Activated CD4-positive, alpha-beta memory T cell treated with anti-CD3 and anti-CD28 coated beads for 36 hours (primary cell): Measurements from ENCODE around the gene CD46. TPM values are rescaled to one million over a fixed set of nuclear protein-coding genes. Genes with fewer than 3 reads are reported as not detected.
A peak's percentile ranks its signal among the peaks of the same experiment; 100 is the strongest.

Experiments used
- CTCF ChIA-PET: fragments of 350-600 bp; sonication (Branson Sonifier 250); formaldehyde crosslinking; loops from one replicate; lab custom pipeline; 2021; ENCODE audit warnings: antibody characterized with exemption, inconsistent platforms; lab: Charles Lee
- POLR2A ChIA-PET: fragments of 350-600 bp; sonication (Branson Sonifier 250); formaldehyde crosslinking; loops from one replicate; lab custom pipeline; 2021; ENCODE audit warnings: antibody characterized with exemption; lab: Charles Lee
- DNase-seq: peaks from one replicate; pipeline ENCODE4 v3.0.0-alpha.2; 2020
- H3K27ac Mint-ChIP-seq: one replicate; pipeline ENCODE4 v1.8.0; 2021; ENCODE audit warnings: mixed read lengths
- H3K27me3 Mint-ChIP-seq: one replicate; pipeline ENCODE4 v1.8.0; 2021; ENCODE audit warnings: mixed read lengths
- H3K36me3 Mint-ChIP-seq: one replicate; pipeline ENCODE4 v1.8.0; 2021; ENCODE audit warnings: mixed read lengths
- H3K4me1 Mint-ChIP-seq: one replicate; pipeline ENCODE4 v1.8.0; 2021; ENCODE audit warnings: low read depth, mixed read lengths
- H3K4me3 Mint-ChIP-seq: one replicate; pipeline ENCODE4 v1.8.0; 2021; ENCODE audit warnings: mild to moderate bottlenecking, mixed read lengths
- H3K9me3 Mint-ChIP-seq: one replicate; pipeline ENCODE4 v1.8.0; 2021; ENCODE audit warnings: mixed read lengths
- intact Hi-C: fragments of 100-400 bp; cut with micrococcal nuclease; formaldehyde crosslinking; loops from one replicate; pipeline ENCODE4 v1.15.1; 2023
- total RNA-seq, 2 experiments: library from RNA; stranded (reverse); gene quantifications; one replicate each; pipeline ENCODE4 v1.2.3, GENCODE V29; 2021

Gene CD46
- total RNA-seq, 2 experiments from 2014 or later = 94.6 to 96.9 TPM

- peaks cover 80% of the 10 kb centered on the region for H3K4me1 Mint-ChIP-seq
- H3K27ac Mint-ChIP-seq = peak overlapping the region; percentile 14
- H3K36me3 Mint-ChIP-seq = peaks cover 48% of the 10 kb centered on the region
- POLR2A ChIA-PET = interaction anchor here (0.5 to 1.1 kb wide), 3 partner anchors 20 to 49 kb away, joined by 3 to 6 read pairs (median 4); no protein-coding TSS in a partner anchor
- no peak overlapping the region for H3K4me3 Mint-ChIP-seq
- no peaks in the 10 kb centered on the region for H3K9me3 Mint-ChIP-seq
- no peak for DNase-seq
- CTCF ChIA-PET = interaction anchor here (1.3 to 14.0 kb wide), 4 partner anchors 8 to 66 kb away, joined by 4 to 460 read pairs (median 8); no protein-coding TSS in a partner anchor
- peaks cover 2% of the 10 kb centered on the region for H3K27me3 Mint-ChIP-seq
- intact Hi-C loops = no loop called here
These were observed 67.2 kb downstream of the CD46 start for GRCh38 chr1:207818971-207819451.

GRCh38 chr1:207820568-207821463 lies 69.0 kb downstream of the CD46 start:
- no peaks in the 10 kb centered on the region for H3K9me3 Mint-ChIP-seq
- intact Hi-C loops = loop anchor here (10.0 kb wide), 2 partner anchors 896 to 1266 kb away; partner anchors contain the start of gene FCMR
- no peak for DNase-seq
- POLR2A ChIA-PET = no interaction called here
- peak overlapping the region; percentile 27 for H3K4me3 Mint-ChIP-seq
- H3K27me3 Mint-ChIP-seq = peaks cover 2% of the 10 kb centered on the region
- H3K36me3 Mint-ChIP-seq = peaks cover 38% of the 10 kb centered on the region
- H3K27ac Mint-ChIP-seq = peak overlapping the region; percentile 62
- CTCF ChIA-PET = interaction anchor here (0.9 to 14.0 kb wide), 3 partner anchors 23 to 64 kb away, joined by 3 to 460 read pairs (median 39); no protein-coding TSS in a partner anchor
- H3K4me1 Mint-ChIP-seq = peaks cover 80% of the 10 kb centered on the region

- H3K4me1 Mint-ChIP-seq = peaks cover 80% of the 10 kb centered on the region
- peaks cover 2% of the 10 kb centered on the region for H3K27me3 Mint-ChIP-seq
- ChIA-PET CTCF (interaction anchor here (3.0 to 14.0 kb wide), 4 partner anchors 23 to 142 kb away, joined by 22 to 460 read pairs (median 36); no protein-coding TSS in a partner anchor), POLR2A (interaction anchor here (3.0 to 3.1 kb wide), 2 partner anchors 12 to 47 kb away, joined by 16 to 19 read pairs; no protein-coding TSS in a partner anchor)
- DNase-seq = no peak
- H3K36me3 Mint-ChIP-seq = peaks cover 31% of the 10 kb centered on the region
- intact Hi-C loops = loop anchor here (10.0 kb wide), 2 partner anchors 897 to 1267 kb away; partner anchors contain the start of gene FCMR
- H3K9me3 Mint-ChIP-seq = no peaks in the 10 kb centered on the region
- H3K27ac Mint-ChIP-seq = no peak overlapping the region
- no peak overlapping the region for H3K4me3 Mint-ChIP-seq
These were observed 69.7 kb downstream of the CD46 start for GRCh38 chr1:207821464-207822045.

GRCh38 chr1:207822124-207822601 lies 70.3 kb downstream of the CD46 start:
- peaks cover 2% of the 10 kb centered on the region for H3K27me3 Mint-ChIP-seq

GRCh38 chr1:207822602-207823451 lies 71.0 kb downstream of the CD46 start:
- Mint-ChIP-seq H3K4me1 (peaks cover 80% of the 10 kb centered on the region), H3K4me3 (peak overlapping the region; percentile 89), H3K36me3 (peaks cover 30% of the 10 kb centered on the region), H3K27ac (peak overlapping the region; percentile 97), H3K27me3 (peaks cover 2% of the 10 kb centered on the region), H3K9me3 (no peaks in the 10 kb centered on the region)
- CTCF ChIA-PET = interaction anchor here (0.7 to 14.0 kb wide), 10 partner anchors 12 to 149 kb away, joined by 3 to 460 read pairs (median 14); no protein-coding TSS in a partner anchor
- POLR2A ChIA-PET = interaction anchor here (1.1 to 3.1 kb wide), 7 partner anchors 10 to 70 kb away, joined by 3 to 19 read pairs (median 5); partner anchors contain the start of gene CD46
- DNase-seq = peak; percentile 85
- intact Hi-C loops = loop anchor here (10.0 kb wide), 2 partner anchors 898 to 1268 kb away; partner anchors contain the start of gene FCMR

More at GRCh38 chr1:207822124-207822601, 70.3 kb downstream of the CD46 start:
- H3K27ac Mint-ChIP-seq = peak overlapping the region; percentile 97
- peaks cover 81% of the 10 kb centered on the region for H3K4me1 Mint-ChIP-seq
- no peaks in the 10 kb centered on the region for H3K9me3 Mint-ChIP-seq
- ChIA-PET CTCF (interaction anchor here (0.7 to 14.0 kb wide), 8 partner anchors 11 to 150 kb away, joined by 3 to 460 read pairs (median 22); no protein-coding TSS in a partner anchor), POLR2A (interaction anchor here (3.0 to 3.1 kb wide), 2 partner anchors 11 to 46 kb away, joined by 16 to 19 read pairs; no protein-coding TSS in a partner anchor)
- DNase-seq = no peak
- H3K36me3 Mint-ChIP-seq = peaks cover 32% of the 10 kb centered on the region
- H3K4me3 Mint-ChIP-seq = peak overlapping the region; percentile 89
- intact Hi-C loops = loop anchor here (10.0 kb wide), 2 partner anchors 897 to 1267 kb away; partner anchors contain the start of gene FCMR

- POLR2A ChIA-PET = interaction anchor here (0.9 to 3.1 kb wide), 9 partner anchors 10 to 71 kb away, joined by 3 to 19 read pairs (median 5); partner anchors contain the start of gene CD46
- peak overlapping the region; percentile 89 for H3K4me3 Mint-ChIP-seq
- peaks cover 29% of the 10 kb centered on the region for H3K36me3 Mint-ChIP-seq
- intact Hi-C loops = loop anchor here (10.0 kb wide), 2 partner anchors 899 to 1269 kb away; partner anchors contain the start of gene FCMR
- peak overlapping the region; percentile 97 for H3K27ac Mint-ChIP-seq
- no peak for DNase-seq
- peaks cover 2% of the 10 kb centered on the region for H3K27me3 Mint-ChIP-seq
- H3K9me3 Mint-ChIP-seq = no peaks in the 10 kb centered on the region
- CTCF ChIA-PET = interaction anchor here (0.9 to 14.0 kb wide), 13 partner anchors 9 to 140 kb away, joined by 3 to 460 read pairs (median 5); no protein-coding TSS in a partner anchor
- H3K4me1 Mint-ChIP-seq = peaks cover 85% of the 10 kb centered on the region
These were observed 71.7 kb downstream of the CD46 start for GRCh38 chr1:207823531-207823879.

GRCh38 chr1:207823880-207824566 lies 72.2 kb downstream of the CD46 start:
- Mint-ChIP-seq H3K4me1 (peaks cover 90% of the 10 kb centered on the region), H3K27ac (peak overlapping the region; percentile 97), H3K27me3 (peaks cover 2% of the 10 kb centered on the region), H3K36me3 (peaks cover 27% of the 10 kb centered on the region), H3K9me3 (no peaks in the 10 kb centered on the region), H3K4me3 (peak overlapping the region; percentile 89)
- POLR2A ChIA-PET = interaction anchor here (0.9 to 3.1 kb wide), 9 partner anchors 9 to 71 kb away, joined by 3 to 19 read pairs (median 5); partner anchors contain the start of gene CD46
- intact Hi-C loops = loop anchor here (2.0 to 10.0 kb wide), 3 partner anchors 73 to 1269 kb away; partner anchors contain the start of gene FCMR
- CTCF ChIA-PET = interaction anchor here (0.9 to 14.0 kb wide), 13 partner anchors 9 to 139 kb away, joined by 3 to 460 read pairs (median 5); no protein-coding TSS in a partner anchor
- DNase-seq = peak; percentile 91

GRCh38 chr1:207824691-207825408 lies 73.0 kb downstream of the CD46 start:
- Mint-ChIP-seq H3K4me1 (peaks cover 94% of the 10 kb centered on the region), H3K9me3 (no peaks in the 10 kb centered on the region), H3K36me3 (peaks cover 26% of the 10 kb centered on the region), H3K4me3 (peak overlapping the region; percentile 89), H3K27ac (peak overlapping the region; percentile 97), H3K27me3 (peaks cover 2% of the 10 kb centered on the region)
- ChIA-PET CTCF (interaction anchor here (1.0 to 14.0 kb wide), 13 partner anchors 9 to 139 kb away, joined by 3 to 460 read pairs (median 22); no protein-coding TSS in a partner anchor), POLR2A (interaction anchor here (1.2 to 3.5 kb wide), 8 partner anchors 8 to 49 kb away, joined by 3 to 24 read pairs (median 5); no protein-coding TSS in a partner anchor)
- DNase-seq = peak; percentile 48
- intact Hi-C loops = loop anchor here (2.0 to 10.0 kb wide), 3 partner anchors 74 to 1270 kb away; partner anchors contain the start of gene FCMR

- H3K27me3 Mint-ChIP-seq = peaks cover 2% of the 10 kb centered on the region
- H3K4me1 Mint-ChIP-seq = peaks cover 94% of the 10 kb centered on the region
- no peaks in the 10 kb centered on the region for H3K9me3 Mint-ChIP-seq
- H3K36me3 Mint-ChIP-seq = peaks cover 24% of the 10 kb centered on the region
- CTCF ChIA-PET = interaction anchor here (1.3 to 14.0 kb wide), 5 partner anchors 28 to 172 kb away, joined by 4 to 460 read pairs (median 50); no protein-coding TSS in a partner anchor
- POLR2A ChIA-PET = interaction anchor here (0.9 to 3.5 kb wide), 6 partner anchors 9 to 59 kb away, joined by 3 to 24 read pairs (median 4); no protein-coding TSS in a partner anchor
- H3K27ac Mint-ChIP-seq = peak overlapping the region; percentile 97
- peak overlapping the region; percentile 89 for H3K4me3 Mint-ChIP-seq
- DNase-seq = no peak
- intact Hi-C loops = loop anchor here (2.0 to 10.0 kb wide), 3 partner anchors 75 to 1271 kb away; partner anchors contain the start of gene FCMR
These were observed 73.5 kb downstream of the CD46 start for GRCh38 chr1:207825409-207825695.
